GM18507 (cell line): Measurements from ENCODE around the gene FLYWCH1.

Source experiments
- DNase-seq: peaks from one replicate; pipeline ENCODE4 v3.0.0; 2011; ENCODE audit warnings: low read depth; ENCODE audit not compliant: insufficient read length; ENCODE audit errors: extremely low spot score
- FAIRE-seq: peaks from 2 replicates; lab custom pipeline; 2011; peaks lifted over from hg19 to GRCh38; lab: Jason Lieb, UNC

The FLYWCH1 gene

GRCh38 chr16:2911638-2912329 is at the start of gene FLYWCH1:
TSS of gene FLYWCH1 (plus strand) at chr16:2911931. CDS start at chr16:2929686, 17,755 bp downstream.
- DNase-seq (peak; percentile 96), FAIRE-seq (peak; percentile 94)

- FAIRE-seq (no peak), DNase-seq (no peak)
Observed at GRCh38 chr16:2865651-2866050, 46.1 kb upstream of the FLYWCH1 start.

- DNase-seq (no peak), FAIRE-seq (no peak)
Observed at GRCh38 chr16:2866431-2866830, 45.3 kb upstream of the FLYWCH1 start.

GRCh38 chr16:2867661-2867986 is 44.1 kb upstream of the FLYWCH1 start:
- FAIRE-seq = no peak
- no peak for DNase-seq

GRCh38 chr16:2867987-2868789 is 43.5 kb upstream of the FLYWCH1 start:
- peak; percentile 97 for DNase-seq
- FAIRE-seq = peak; percentile 93

GRCh38 chr16:2871926-2872325 is 39.8 kb upstream of the FLYWCH1 start:
- FAIRE-seq = no peak

GRCh38 chr16:2874032-2874911 is 37.5 kb upstream of the FLYWCH1 start:
- FAIRE-seq = no peak
- DNase-seq = no peak

More at GRCh38 chr16:2871926-2872325, 39.8 kb upstream of the FLYWCH1 start:
- DNase-seq = no peak

GRCh38 chr16:2874912-2875362 is 36.8 kb upstream of the FLYWCH1 start:
- FAIRE-seq (peak; percentile 80), DNase-seq (peak; percentile 52)

- no peak for DNase-seq
- FAIRE-seq = no peak
Observed at GRCh38 chr16:2879854-2880508, 31.8 kb upstream of the FLYWCH1 start.

- DNase-seq (no peak), FAIRE-seq (no peak)
Observed at GRCh38 chr16:2881783-2882649, 29.7 kb upstream of the FLYWCH1 start.

GRCh38 chr16:2882650-2883457 is 28.9 kb upstream of the FLYWCH1 start, which contains the start of gene FLYWCH2:
TSS of gene FLYWCH2 (plus strand) at chr16:2883215. CDS start at chr16:2896450, 13,235 bp downstream.
- FAIRE-seq (peak; percentile 99), DNase-seq (peak; percentile 93)

GRCh38 chr16:2883458-2883908 is 28.2 kb upstream of the FLYWCH1 start:
- DNase-seq (no peak), FAIRE-seq (no peak)

- FAIRE-seq (no peak), DNase-seq (no peak)
Observed at GRCh38 chr16:2884041-2884451, 27.7 kb upstream of the FLYWCH1 start.

- FAIRE-seq (no peak), DNase-seq (no peak)
Observed at GRCh38 chr16:2894231-2894630, 17.5 kb upstream of the FLYWCH1 start.

- FAIRE-seq = no peak
- no peak for DNase-seq
Observed at GRCh38 chr16:2895813-2896212, 15.9 kb upstream of the FLYWCH1 start.

GRCh38 chr16:2896480-2897010 is 15.2 kb upstream of the FLYWCH1 start:
- FAIRE-seq = no peak

GRCh38 chr16:2897110-2897509 is 14.6 kb upstream of the FLYWCH1 start:
- FAIRE-seq (peak; percentile 73), DNase-seq (no peak)

More at GRCh38 chr16:2896480-2897010, 15.2 kb upstream of the FLYWCH1 start:
- DNase-seq = no peak
